Mucosa of rectum (tissue), 2 donors: Measurements from ENCODE around the gene WDR27.

Source experiments
- H3K27ac ChIP-seq, 2 donors: one replicate each; pipeline ENCODE4 v1.7.0; 2013; ENCODE audit warnings: inconsistent platforms in 2 of 2, low read depth in 2 of 2, low read length in 2 of 2
- H3K27me3 ChIP-seq, 2 donors: one replicate each; pipeline ENCODE4 v1.7.0; 2013; ENCODE audit warnings: low read length in 2 of 2; ENCODE audit not compliant: control insufficient read depth in 2 of 2, insufficient read depth in 2 of 2
- H3K36me3 ChIP-seq, 2 donors: one replicate each; pipeline ENCODE4 v1.7.0; 2013; ENCODE audit warnings: low read length in 2 of 2; ENCODE audit not compliant: control insufficient read depth in 2 of 2, insufficient read depth in 2 of 2
- H3K4me1 ChIP-seq, 2 donors: one replicate each; pipeline ENCODE4 v1.7.0; 2013; ENCODE audit warnings: low read length in 2 of 2, mild to moderate bottlenecking in 1 of 2; ENCODE audit not compliant: control insufficient read depth in 2 of 2, insufficient read depth in 2 of 2
- H3K4me3 ChIP-seq, 2 donors: one replicate each; pipeline ENCODE4 v1.7.0; 2013; ENCODE audit warnings: low read length in 2 of 2
- H3K9ac ChIP-seq, 2 donors: one replicate each; pipeline ENCODE4 v1.7.0; 2013; ENCODE audit warnings: low read length in 2 of 2, low read depth in 1 of 2, mild to moderate bottlenecking in 1 of 2
- H3K9me3 ChIP-seq, 2 donors: one replicate each; pipeline ENCODE4 v1.7.0; 2013; ENCODE audit warnings: low read length in 2 of 2; ENCODE audit not compliant: control insufficient read depth in 2 of 2
- donor health status: healthy.
- donor health status: Normal muscosa, but diverticular disease.

WDR27 gene

DNA sequence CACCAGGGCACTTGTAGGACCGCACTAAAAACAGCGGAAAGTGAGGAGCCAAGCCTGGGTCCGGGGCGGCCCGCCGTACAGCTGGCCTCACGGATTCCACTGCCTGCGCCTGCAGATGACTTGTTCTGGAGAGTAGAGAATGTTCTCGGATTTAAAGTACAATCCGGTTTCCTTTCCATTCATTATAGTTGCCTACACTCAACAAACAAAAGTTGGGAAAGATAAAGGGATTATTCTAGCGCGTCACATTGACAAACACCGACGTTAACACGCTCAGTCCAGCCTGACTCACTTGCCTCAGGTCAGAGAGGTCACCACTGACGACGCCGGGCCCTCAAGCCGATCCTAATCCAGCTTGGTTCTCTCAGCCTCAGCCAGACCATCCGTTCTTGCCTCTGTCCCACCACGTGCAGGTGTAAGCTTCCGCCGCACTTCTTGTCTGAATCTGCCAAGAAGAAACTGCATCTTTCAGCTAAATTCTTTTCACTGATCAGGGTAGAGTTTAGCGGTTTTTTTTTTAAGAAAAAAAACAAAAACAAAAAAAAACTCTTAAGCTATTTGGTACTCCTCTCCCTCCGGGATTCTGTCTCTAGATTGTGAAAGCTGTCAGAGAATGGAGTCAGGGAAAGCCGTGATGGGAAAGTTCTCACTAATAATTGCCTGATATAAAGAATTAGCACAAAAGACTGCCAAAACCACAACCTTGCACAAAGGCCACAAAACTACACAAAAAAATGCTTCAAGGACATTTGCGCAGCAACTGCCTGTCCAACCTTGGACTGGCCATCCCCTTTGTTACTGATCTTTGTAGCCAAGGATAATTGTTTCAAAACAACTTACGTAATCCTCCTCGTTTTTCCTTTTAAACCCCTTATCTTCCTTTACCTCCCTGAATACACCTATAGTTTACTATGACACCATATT, 23.6 kb upstream of the WDR27 start:
- H3K4me3 ChIP-seq, result peak overlapping the region; percentile 67 to 76
- peaks cover 12 to 17% of the 10 kb centered on the region in 2 donors for H3K4me1 ChIP-seq
- no peaks in the 10 kb centered on the region for H3K9me3 ChIP-seq
- H3K27ac ChIP-seq, result peak overlapping the region; percentile 69 to 83
- H3K36me3 ChIP-seq, result no peaks in the 10 kb centered on the region
- no peaks in the 10 kb centered on the region for H3K27me3 ChIP-seq
- peak overlapping the region; percentile 61 to 67 for H3K9ac ChIP-seq

DNA sequence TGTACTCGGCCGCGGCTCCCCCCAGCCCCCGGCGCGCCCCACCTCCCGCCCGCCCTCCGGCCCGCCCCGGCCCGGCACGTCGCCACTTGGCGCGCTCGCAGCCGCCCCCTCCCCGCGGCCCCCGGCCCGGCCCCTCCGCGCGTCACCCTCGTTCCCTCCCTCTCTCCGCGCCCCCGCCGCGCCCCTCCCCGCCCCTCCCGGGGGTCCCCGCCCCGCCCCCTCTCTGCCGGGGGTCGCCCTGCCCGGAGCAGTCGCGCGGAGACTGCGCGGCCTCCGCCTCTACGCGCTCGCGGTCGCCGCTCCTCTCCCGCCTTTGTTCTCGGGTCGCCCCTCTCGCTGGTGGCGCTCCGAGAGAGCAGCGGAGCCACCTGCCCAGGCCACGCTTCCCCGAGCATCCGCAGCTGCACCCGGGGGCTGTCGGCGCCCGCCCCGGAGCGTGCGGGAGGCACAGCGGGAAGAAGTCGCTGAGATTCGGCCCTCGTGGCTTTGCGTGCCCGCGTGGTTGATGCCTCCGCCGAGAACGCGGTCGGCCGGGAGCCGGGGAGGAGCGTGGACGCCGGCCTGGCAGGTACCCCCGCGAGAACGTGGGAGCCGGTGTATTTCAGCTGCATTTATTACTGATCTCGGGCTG, 22.8 kb upstream of the WDR27 start, which contains the start of gene PHF10:
Gene PHF10 (minus strand): TSS at position 7 of the 631 bp plus-strand sequence. CDS start 569 bp downstream, outside the sequence.
- peak within 1 kb of the TSS; percentile 81 to 93 for H3K4me3 ChIP-seq
- no peaks in the 10 kb centered on the region for H3K9me3 ChIP-seq
- no peaks in the 10 kb centered on the region for H3K27me3 ChIP-seq
- H3K9ac ChIP-seq, result peak within 1 kb of the TSS; percentile 80 to 88
- H3K4me1 ChIP-seq, result peaks cover 12 to 15% of the 10 kb centered on the region in 2 donors
- H3K27ac ChIP-seq, result peak within 1 kb of the TSS; percentile 85 to 88
- no peaks in the 10 kb centered on the region for H3K36me3 ChIP-seq

DNA sequence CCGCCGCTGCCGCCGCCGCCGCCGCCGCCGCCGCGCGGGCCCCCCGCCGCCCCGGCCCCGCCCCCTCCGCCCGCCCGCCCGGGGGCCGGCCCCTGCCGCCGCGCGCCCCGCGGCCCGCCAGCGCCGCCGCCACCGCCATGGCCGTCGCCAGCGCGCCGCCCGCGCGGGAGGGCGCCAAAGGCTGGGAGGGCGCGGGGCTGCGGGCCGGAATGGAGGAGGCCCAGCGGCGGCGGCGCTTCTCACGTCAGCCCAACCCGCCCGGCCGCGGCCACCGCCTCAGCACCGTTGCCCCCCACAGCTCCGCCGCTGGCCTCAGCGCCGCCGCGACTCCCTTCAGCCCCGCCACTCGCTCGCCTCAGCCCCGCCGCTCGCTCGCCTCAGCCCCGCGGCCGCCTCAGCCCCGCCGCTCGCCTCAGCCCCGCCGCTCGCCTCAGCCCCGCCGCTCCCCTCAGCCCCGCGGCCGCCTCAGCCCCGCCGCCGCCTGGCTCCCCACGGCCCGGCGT, 22.2 kb upstream of the WDR27 start:
- Histone ChIP-seq H3K4me3 (peak overlapping the region in 1 of 2 donors; percentile 50), H3K9ac (peak overlapping the region in 1 of 2 donors; percentile 80), H3K9me3 (no peaks in the 10 kb centered on the region), H3K4me1 (peaks cover 12 to 15% of the 10 kb centered on the region in 2 donors), H3K27me3 (no peaks in the 10 kb centered on the region), H3K27ac (peak overlapping the region; percentile 85 to 87), H3K36me3 (no peaks in the 10 kb centered on the region)

DNA sequence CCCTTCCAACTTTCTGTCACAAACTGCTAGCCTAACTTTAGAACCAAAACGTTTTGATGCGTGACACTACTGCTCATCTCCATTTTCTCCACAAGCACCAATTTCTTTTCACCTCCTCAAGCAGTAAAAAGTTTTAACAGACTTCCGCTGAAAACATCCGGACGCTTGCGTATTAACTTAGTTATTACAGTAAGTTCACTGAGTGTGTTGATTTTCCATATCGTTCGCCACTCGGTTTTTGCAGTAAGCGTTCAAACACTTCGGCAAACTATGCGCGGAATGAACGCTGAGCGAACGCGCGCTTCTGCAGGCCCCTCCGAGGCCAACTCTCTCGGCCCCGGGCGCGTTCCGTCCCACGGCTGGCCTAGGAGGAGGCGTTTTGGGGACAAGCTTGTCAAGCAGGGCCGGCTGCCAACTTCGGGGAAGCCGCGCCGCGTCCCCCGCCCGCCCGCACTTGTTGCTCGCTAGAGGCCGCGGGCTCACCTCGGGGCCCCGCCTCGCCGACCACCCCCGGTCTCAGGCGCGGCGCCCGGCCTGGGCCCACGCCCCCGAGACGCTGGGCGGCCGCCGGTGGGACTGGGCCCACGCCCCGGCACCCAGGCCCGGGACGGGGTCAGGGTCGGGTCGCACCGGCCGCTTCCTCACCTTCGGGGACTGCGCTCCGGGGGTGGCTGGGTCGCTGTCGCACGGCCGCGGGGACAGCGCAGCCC, 21.5 kb upstream of the WDR27 start:
- Histone ChIP-seq H3K4me1 (peaks cover 12 to 15% of the 10 kb centered on the region in 2 donors), H3K9ac (peak overlapping the region; percentile 80 to 88)

DNA sequence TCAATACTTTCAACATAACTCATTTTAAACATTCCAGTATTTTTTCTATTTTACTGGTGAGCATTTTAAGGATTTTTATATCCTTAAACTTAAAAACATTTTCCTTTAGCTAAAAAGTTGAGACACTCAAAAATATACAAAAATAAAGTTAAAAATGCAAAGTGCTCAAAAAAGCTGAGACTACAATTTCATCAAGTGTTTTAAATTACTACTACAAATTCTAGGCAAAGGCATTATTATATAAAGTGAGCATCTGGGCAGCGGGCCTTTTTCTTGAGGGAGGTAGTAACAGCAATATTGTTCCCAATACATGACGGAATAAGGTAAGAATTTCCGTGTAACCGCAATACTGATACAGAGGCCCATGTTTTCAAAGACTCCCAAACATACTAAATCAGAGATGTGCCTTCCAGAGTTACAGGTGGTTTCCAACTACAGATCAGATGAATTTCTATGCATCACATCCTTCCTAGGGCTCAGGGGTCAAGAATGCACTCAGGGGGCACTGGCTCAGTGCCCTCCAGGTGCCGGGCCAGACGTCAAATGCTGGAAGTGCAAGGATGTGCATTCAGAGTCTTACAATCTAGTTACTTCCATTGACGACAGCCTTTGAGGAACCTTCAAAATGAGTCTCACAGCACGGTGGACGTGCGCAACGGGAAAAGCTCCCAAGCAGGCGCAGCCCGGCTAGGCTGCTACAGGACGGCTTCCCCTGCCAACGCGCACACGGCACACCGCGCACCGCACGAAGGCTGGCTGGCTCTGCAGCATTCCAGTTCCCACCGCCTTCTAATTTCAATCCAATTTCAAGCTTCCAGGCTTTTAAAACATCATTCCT, 20.8 kb upstream of the WDR27 start:
- Histone ChIP-seq H3K36me3 (peaks cover 0 to 4% of the 10 kb centered on the region in 2 donors), H3K4me1 (peaks cover 12 to 15% of the 10 kb centered on the region in 2 donors), H3K27ac (peak overlapping the region; percentile 83 to 88)

More for the DNA sequence above, 21.5 kb upstream of the WDR27 start:
- no peaks in the 10 kb centered on the region for H3K27me3 ChIP-seq
- H3K9me3 ChIP-seq, result no peaks in the 10 kb centered on the region
- peaks cover 0 to under 1% of the 10 kb centered on the region in 2 donors for H3K36me3 ChIP-seq
- peak overlapping the region; percentile 81 to 93 for H3K4me3 ChIP-seq
- peak overlapping the region; percentile 83 to 88 for H3K27ac ChIP-seq

DNA sequence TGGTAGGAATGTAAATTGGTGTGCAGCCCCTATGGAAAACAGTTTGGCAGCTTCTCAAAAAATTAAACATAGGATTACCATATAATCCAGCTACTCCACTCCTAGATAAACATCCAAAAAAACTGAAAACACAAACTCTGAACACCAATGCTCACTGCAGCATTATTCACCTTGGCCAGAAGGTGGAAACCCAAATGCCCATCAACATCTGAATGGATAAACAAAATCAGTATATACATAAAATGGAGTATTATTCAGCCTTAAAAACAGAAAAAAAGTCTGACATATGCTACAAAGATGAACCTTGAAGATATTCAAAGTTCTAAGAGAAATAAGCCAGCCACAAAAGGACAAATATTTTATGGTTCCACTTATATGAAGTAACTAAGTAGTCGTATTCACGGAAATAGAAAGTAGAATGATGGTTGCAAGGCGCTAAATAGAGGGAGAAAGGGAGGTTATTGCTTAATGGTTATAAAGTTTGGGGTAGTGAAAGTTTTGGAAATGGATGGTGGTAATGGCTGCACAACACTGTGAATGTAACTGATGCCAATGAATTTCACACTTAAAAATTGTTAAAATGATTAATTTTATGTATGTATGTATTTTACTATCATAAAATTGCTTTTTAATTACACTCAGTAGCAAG, 18.5 kb upstream of the WDR27 start:
- peaks cover 12 to 15% of the 10 kb centered on the region in 2 donors for H3K4me1 ChIP-seq
- H3K27ac ChIP-seq, result no peak overlapping the region
- H3K9ac ChIP-seq, result no peak overlapping the region
- no peak overlapping the region for H3K4me3 ChIP-seq
- H3K36me3 ChIP-seq, result peaks cover 3 to 11% of the 10 kb centered on the region in 2 donors
- H3K9me3 ChIP-seq, result no peaks in the 10 kb centered on the region
- no peaks in the 10 kb centered on the region for H3K27me3 ChIP-seq

More for the DNA sequence above, 20.8 kb upstream of the WDR27 start:
- no peaks in the 10 kb centered on the region for H3K27me3 ChIP-seq
- H3K9ac ChIP-seq, result peak overlapping the region; percentile 80 to 88
- H3K9me3 ChIP-seq, result no peaks in the 10 kb centered on the region
- peak overlapping the region; percentile 81 to 93 for H3K4me3 ChIP-seq

DNA sequence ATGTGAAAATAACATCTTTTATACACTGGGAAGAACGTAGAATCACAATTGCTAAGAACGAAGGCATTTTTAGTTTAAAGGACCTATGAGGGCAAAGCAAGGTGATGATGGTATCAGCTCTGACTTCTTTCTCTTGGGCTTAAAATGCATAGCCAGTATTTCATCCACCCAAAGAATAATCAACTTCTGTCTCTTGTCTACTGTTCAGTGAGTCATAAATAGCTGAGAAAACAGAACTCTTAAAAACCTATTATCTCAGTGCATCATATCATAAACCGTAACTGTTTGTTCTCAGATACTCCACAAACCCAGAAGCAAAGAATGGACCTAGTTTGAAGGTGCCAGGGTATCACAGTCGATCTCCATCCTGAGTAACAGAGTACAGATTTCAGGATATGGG, 17.3 kb upstream of the WDR27 start:
- H3K9me3 ChIP-seq, result no peaks in the 10 kb centered on the region
- no peak overlapping the region for H3K9ac ChIP-seq
- H3K36me3 ChIP-seq, result peaks cover 6 to 21% of the 10 kb centered on the region in 2 donors
- H3K27me3 ChIP-seq, result no peaks in the 10 kb centered on the region
- H3K27ac ChIP-seq, result no peak overlapping the region
- peaks cover 9 to 12% of the 10 kb centered on the region in 2 donors for H3K4me1 ChIP-seq
- H3K4me3 ChIP-seq, result no peak overlapping the region

DNA sequence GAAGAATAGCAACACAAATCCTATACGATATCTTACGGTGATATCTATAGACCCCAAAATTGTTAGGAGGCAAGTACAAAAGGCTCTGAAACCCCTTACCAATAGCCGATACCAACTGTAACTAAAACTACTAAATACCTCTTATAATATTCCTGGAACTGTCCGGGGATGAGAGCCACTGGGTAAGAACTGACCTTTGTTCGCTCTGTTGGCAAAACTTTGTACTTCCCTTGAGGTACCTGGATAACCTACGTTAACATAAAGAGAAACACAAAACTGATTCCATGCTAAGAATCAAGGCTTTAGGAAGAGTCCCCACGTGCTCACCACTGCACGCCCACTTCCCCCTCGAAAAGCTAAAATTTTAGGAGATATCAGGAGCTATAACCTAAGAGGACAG, 12.8 kb upstream of the WDR27 start:
- H3K9ac ChIP-seq, result no peak overlapping the region
- no peak overlapping the region for H3K4me3 ChIP-seq
- peaks cover 26 to 40% of the 10 kb centered on the region in 2 donors for H3K36me3 ChIP-seq
- H3K9me3 ChIP-seq, result no peaks in the 10 kb centered on the region
- no peaks in the 10 kb centered on the region for H3K4me1 ChIP-seq
- H3K27me3 ChIP-seq, result no peaks in the 10 kb centered on the region
- no peak overlapping the region for H3K27ac ChIP-seq

DNA sequence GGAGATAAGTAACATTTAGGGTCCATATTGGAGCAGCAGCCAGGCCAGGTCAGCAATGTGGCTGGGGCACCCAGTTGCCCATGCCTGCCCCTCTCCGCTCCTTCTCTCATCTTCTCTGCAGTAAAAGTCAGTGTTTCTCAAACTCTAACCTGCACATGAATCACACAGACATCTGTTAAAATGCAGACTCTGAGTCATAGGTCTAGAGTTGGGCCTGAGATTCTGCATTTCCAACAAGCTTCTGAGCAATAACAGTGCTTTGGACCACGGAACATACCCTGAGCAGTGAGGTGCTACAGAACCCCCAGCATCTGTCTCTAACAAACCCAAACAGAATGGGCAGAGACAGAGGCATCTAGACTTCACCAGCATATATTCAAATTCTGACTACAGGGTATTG, 12.3 kb upstream of the WDR27 start:
- H3K4me1 ChIP-seq, result no peaks in the 10 kb centered on the region
- H3K9me3 ChIP-seq, result no peaks in the 10 kb centered on the region
- H3K27ac ChIP-seq, result no peak overlapping the region
- no peak overlapping the region for H3K9ac ChIP-seq
- peaks cover 26 to 40% of the 10 kb centered on the region in 2 donors for H3K36me3 ChIP-seq
- no peaks in the 10 kb centered on the region for H3K27me3 ChIP-seq
- no peak overlapping the region for H3K4me3 ChIP-seq
